ENCODE results near the gene ANKAR. TPM values are rescaled to one million over a fixed set of nuclear protein-coding genes. Genes with fewer than 3 reads are reported as not detected.
A peak's percentile ranks its signal among the peaks of the same experiment; 100 is the strongest.
"Not testable (repeated sequence)": the region's sequence is repeated elsewhere in the genome, so short reads cannot be mapped to it uniquely, and the experiment has no call there.

Gene ANKAR
- total RNA-seq, 1 donor: 13.9 TPM

GRCh38 chr2:189646521-189646920, 27.9 kb upstream of the ANKAR start:
- Histone ChIP-seq H3K4me3 (ENCODE audit: low read length) (no peak overlapping the region), H3K4me1 (ENCODE audit: insufficient read depth, low read length) (no peaks in the 10 kb centered on the region), H3K9me3 (ENCODE audit: low read depth, low read length) (no peaks in the 10 kb centered on the region), H3K27me3 (ENCODE audit: insufficient read depth, low read length) (no peaks in the 10 kb centered on the region)

- Histone ChIP-seq H3K4me3 (ENCODE audit: low read length) (no peak overlapping the region), H3K4me1 (ENCODE audit: insufficient read depth, low read length) (no peaks in the 10 kb centered on the region), H3K9me3 (ENCODE audit: low read depth, low read length) (no peaks in the 10 kb centered on the region), H3K27me3 (ENCODE audit: insufficient read depth, low read length) (no peaks in the 10 kb centered on the region)
These were observed 25.5 kb upstream of the ANKAR start for GRCh38 chr2:189648846-189649509.

- H3K9me3 ChIP-seq (ENCODE audit: low read depth, low read length): no peaks in the 10 kb centered on the region
- no peaks in the 10 kb centered on the region for H3K27me3 ChIP-seq (ENCODE audit: insufficient read depth, low read length)
- no peak overlapping the region for H3K4me3 ChIP-seq (ENCODE audit: low read length)
- H3K4me1 ChIP-seq (ENCODE audit: insufficient read depth, low read length): no peaks in the 10 kb centered on the region
These were observed 23.2 kb upstream of the ANKAR start for GRCh38 chr2:189651284-189651683.

- H3K9me3 ChIP-seq (ENCODE audit: low read depth, low read length); H3K4me3 ChIP-seq (ENCODE audit: low read length); H3K27me3 ChIP-seq (ENCODE audit: insufficient read depth, low read length): not testable (repeated sequence)
- H3K4me1 ChIP-seq (ENCODE audit: insufficient read depth, low read length): peaks cover 12% of the 10 kb centered on the region
These were observed 21.0 kb upstream of the ANKAR start for GRCh38 chr2:189653464-189653863.

- Histone ChIP-seq H3K4me3 (ENCODE audit: low read length) (no peak overlapping the region), H3K9me3 (ENCODE audit: low read depth, low read length) (no peaks in the 10 kb centered on the region), H3K27me3 (ENCODE audit: insufficient read depth, low read length) (no peaks in the 10 kb centered on the region), H3K4me1 (ENCODE audit: insufficient read depth, low read length) (peaks cover 21% of the 10 kb centered on the region)
These were observed 19.8 kb upstream of the ANKAR start for GRCh38 chr2:189654641-189655040.

- no peak overlapping the region for H3K4me3 ChIP-seq (ENCODE audit: low read length)
- no peaks in the 10 kb centered on the region for H3K27me3 ChIP-seq (ENCODE audit: insufficient read depth, low read length)
- no peaks in the 10 kb centered on the region for H3K9me3 ChIP-seq (ENCODE audit: low read depth, low read length)
- peaks cover 35% of the 10 kb centered on the region for H3K4me1 ChIP-seq (ENCODE audit: insufficient read depth, low read length)
These were observed 16.6 kb upstream of the ANKAR start for GRCh38 chr2:189657867-189658266.

GRCh38 chr2:189658306-189659212, 15.9 kb upstream of the ANKAR start:
- Histone ChIP-seq H3K9me3 (ENCODE audit: low read depth, low read length) (no peaks in the 10 kb centered on the region), H3K4me3 (ENCODE audit: low read length) (no peak overlapping the region), H3K4me1 (ENCODE audit: insufficient read depth, low read length) (peaks cover 38% of the 10 kb centered on the region), H3K27me3 (ENCODE audit: insufficient read depth, low read length) (no peaks in the 10 kb centered on the region)

GRCh38 chr2:189659734-189660133, 14.7 kb upstream of the ANKAR start:
- H3K9me3 ChIP-seq (ENCODE audit: low read depth, low read length): no peaks in the 10 kb centered on the region
- no peak overlapping the region for H3K4me3 ChIP-seq (ENCODE audit: low read length)
- H3K4me1 ChIP-seq (ENCODE audit: insufficient read depth, low read length): peaks cover 38% of the 10 kb centered on the region
- no peaks in the 10 kb centered on the region for H3K27me3 ChIP-seq (ENCODE audit: insufficient read depth, low read length)

GRCh38 chr2:189660803-189661147, 13.7 kb upstream of the ANKAR start:
- Histone ChIP-seq H3K4me3 (ENCODE audit: low read length) (no peak overlapping the region), H3K4me1 (ENCODE audit: insufficient read depth, low read length) (peaks cover 38% of the 10 kb centered on the region), H3K9me3 (ENCODE audit: low read depth, low read length) (no peaks in the 10 kb centered on the region), H3K27me3 (ENCODE audit: insufficient read depth, low read length) (no peaks in the 10 kb centered on the region)

- Histone ChIP-seq H3K9me3 (ENCODE audit: low read depth, low read length) (no peaks in the 10 kb centered on the region), H3K27me3 (ENCODE audit: insufficient read depth, low read length) (no peaks in the 10 kb centered on the region), H3K4me1 (ENCODE audit: insufficient read depth, low read length) (peaks cover 38% of the 10 kb centered on the region), H3K4me3 (ENCODE audit: low read length) (peak within 1 kb of the TSS; percentile 67)
These were observed 13.1 kb upstream of the ANKAR start, which contains the start of gene ASNSD1 for GRCh38 chr2:189661148-189661956. TSS of gene ASNSD1 (plus strand) at chr2:189661459. CDS start at chr2:189666133, 4,674 bp downstream.

- peaks cover 38% of the 10 kb centered on the region for H3K4me1 ChIP-seq (ENCODE audit: insufficient read depth, low read length)
- no peaks in the 10 kb centered on the region for H3K27me3 ChIP-seq (ENCODE audit: insufficient read depth, low read length)
- peak overlapping the region; percentile 67 for H3K4me3 ChIP-seq (ENCODE audit: low read length)
- no peaks in the 10 kb centered on the region for H3K9me3 ChIP-seq (ENCODE audit: low read depth, low read length)
These were observed 12.5 kb upstream of the ANKAR start for GRCh38 chr2:189661957-189662321.

GRCh38 chr2:189662669-189663226, 11.7 kb upstream of the ANKAR start:
- H3K4me1 ChIP-seq (ENCODE audit: insufficient read depth, low read length): peaks cover 33% of the 10 kb centered on the region
- H3K9me3 ChIP-seq (ENCODE audit: low read depth, low read length): no peaks in the 10 kb centered on the region
- H3K27me3 ChIP-seq (ENCODE audit: insufficient read depth, low read length): no peaks in the 10 kb centered on the region
- H3K4me3 ChIP-seq (ENCODE audit: low read length): no peak overlapping the region

GRCh38 chr2:189663319-189663718, 11.2 kb upstream of the ANKAR start:
- not testable (repeated sequence) for H3K27me3 ChIP-seq (ENCODE audit: insufficient read depth, low read length); H3K9me3 ChIP-seq (ENCODE audit: low read depth, low read length); H3K4me3 ChIP-seq (ENCODE audit: low read length)
- H3K4me1 ChIP-seq (ENCODE audit: insufficient read depth, low read length): peaks cover 28% of the 10 kb centered on the region

GRCh38 chr2:189669913-189670312, 4.6 kb upstream of the ANKAR start:
- H3K27me3 ChIP-seq (ENCODE audit: insufficient read depth, low read length): no peaks in the 10 kb centered on the region
- peaks cover 12% of the 10 kb centered on the region for H3K4me1 ChIP-seq (ENCODE audit: insufficient read depth, low read length)
- no peaks in the 10 kb centered on the region for H3K9me3 ChIP-seq (ENCODE audit: low read depth, low read length)
- no peak overlapping the region for H3K4me3 ChIP-seq (ENCODE audit: low read length)
